LHCN-M2 (cell line): ENCODE data around the gene GTF2H4. TPM values are rescaled to one million over a fixed set of nuclear protein-coding genes. Genes with fewer than 3 reads are reported as not detected.
"Not testable (repeated sequence)": the region's sequence is repeated elsewhere in the genome, so short reads cannot be mapped to it uniquely, and the experiment has no call there.

Source experiments
- DNase-seq: peaks from one replicate; pipeline ENCODE4 v3.0.0-alpha.2; 2012; ENCODE audit warnings: low read depth
- total RNA-seq: library from RNA; depleted of rRNA; stranded (reverse); fragments of >200 nt; gene quantifications from 2 replicates; pipeline ENCODE4 v1.2.3, GENCODE V29; 2014

Gene GTF2H4
- total RNA-seq, 1 experiment from 2014 or later: 16.2 TPM

DNA sequence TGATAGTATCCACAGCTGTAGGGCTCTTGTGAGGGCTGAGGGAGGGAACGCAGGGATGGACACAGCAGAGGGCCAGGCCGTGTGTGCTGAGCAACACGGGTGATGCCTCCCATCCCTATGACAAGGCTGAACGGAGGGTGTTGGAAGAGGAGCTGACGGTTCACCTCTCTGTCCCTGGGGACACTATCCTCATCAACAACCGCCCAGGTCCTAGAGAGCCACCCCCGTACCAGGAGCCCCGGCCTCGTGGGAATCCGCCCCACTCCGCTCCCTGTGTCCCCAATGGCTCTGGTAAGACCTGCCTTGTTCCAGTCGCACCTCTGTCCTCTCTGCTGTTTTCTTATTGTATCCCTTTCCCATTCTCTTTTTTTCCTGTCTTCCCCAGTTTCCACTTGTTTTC lies 13.6 kb upstream of the GTF2H4 start:
- no peak for DNase-seq

DNA sequence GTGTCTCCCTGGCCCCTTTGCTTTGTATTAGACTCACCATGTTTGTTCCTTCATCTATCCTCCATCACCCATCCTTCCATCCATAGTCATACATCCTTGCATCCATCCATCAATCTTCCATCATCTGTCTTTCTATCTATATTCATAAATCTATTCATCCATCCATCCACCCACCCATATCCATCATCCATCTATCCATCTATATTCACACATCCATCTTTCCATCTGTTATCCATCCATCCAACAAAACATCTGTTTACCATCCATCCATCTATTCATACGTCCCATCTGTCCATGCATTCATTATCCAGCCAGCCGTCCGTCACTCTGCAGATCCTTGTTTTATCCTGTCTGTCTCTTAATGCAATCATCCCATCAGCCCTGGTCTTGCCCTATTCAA lies 13.1 kb upstream of the GTF2H4 start:
- no peak for DNase-seq

DNA sequence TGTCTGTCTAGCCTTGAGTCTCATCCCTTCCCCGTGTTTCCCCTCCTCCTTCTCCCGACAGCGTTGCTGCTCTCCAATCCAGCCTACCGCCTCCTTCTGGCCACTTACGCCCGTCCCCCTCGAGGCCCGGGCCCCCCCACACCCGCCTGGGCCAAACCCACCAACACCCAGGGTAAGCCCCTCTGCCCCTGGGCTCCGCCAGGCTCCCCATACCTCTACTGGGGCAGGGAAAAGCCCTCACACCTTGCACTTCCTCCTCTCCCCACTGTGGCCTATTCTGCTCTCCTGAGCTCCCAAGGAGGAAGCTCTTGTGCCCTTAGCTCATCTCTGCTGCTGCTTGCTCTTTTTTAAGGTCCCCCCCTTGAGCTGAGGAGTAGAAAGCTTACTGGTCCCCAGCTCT lies 12.7 kb upstream of the GTF2H4 start:
- DNase-seq: no peak

DNA sequence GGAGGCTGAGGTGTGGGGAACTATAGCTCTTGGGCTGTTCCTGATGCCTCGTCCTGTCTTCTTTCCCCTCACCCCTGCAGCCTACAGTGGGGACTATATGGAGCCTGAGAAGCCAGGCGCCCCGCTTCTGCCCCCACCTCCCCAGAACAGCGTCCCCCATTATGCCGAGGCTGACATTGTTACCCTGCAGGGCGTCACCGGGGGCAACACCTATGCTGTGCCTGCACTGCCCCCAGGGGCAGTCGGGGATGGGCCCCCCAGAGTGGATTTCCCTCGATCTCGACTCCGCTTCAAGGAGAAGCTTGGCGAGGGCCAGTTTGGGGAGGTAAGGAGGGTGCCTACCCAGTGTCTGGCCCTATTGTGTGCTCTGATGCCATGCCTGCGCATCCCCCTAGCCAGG lies 11.5 kb upstream of the GTF2H4 start:
- DNase-seq: no peak

DNA sequence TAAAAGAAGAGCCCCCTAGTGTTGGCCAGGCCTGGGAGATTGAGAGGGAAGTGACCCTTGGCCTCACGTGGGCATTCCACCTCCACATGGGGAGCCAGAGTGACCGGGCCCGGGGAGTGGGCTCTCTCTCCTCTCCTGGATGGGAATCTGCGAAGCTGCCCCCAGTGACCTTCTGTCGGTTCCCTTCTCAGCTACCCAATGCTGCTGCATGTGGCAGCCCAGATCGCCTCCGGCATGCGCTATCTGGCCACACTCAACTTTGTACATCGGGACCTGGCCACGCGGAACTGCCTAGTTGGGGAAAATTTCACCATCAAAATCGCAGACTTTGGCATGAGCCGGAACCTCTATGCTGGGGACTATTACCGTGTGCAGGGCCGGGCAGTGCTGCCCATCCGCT lies 10.1 kb upstream of the GTF2H4 start:
- DNase-seq: no peak

DNA sequence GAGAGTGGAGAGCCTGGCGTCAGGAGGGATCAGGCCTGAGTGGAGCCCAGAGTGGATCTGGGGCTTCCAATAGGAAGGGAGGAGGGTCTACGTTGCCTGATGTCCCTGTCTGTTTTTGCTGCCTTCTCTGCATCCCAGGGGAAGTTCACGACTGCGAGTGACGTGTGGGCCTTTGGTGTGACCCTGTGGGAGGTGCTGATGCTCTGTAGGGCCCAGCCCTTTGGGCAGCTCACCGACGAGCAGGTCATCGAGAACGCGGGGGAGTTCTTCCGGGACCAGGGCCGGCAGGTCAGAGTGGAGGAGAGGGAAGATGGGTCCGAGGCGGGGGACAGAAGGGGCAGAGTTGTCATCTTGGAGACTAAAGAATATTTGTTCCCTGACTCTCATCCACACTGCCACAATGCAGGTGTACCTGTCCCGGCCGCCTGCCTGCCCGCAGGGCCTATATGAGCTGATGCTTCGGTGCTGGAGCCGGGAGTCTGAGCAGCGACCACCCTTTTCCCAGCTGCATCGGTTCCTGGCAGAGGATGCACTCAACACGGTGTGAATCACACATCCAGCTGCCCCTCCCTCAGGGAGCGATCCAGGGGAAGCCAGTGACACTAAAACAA lies 9.2 kb upstream of the GTF2H4 start:
- DNase-seq: no peak

DNA sequence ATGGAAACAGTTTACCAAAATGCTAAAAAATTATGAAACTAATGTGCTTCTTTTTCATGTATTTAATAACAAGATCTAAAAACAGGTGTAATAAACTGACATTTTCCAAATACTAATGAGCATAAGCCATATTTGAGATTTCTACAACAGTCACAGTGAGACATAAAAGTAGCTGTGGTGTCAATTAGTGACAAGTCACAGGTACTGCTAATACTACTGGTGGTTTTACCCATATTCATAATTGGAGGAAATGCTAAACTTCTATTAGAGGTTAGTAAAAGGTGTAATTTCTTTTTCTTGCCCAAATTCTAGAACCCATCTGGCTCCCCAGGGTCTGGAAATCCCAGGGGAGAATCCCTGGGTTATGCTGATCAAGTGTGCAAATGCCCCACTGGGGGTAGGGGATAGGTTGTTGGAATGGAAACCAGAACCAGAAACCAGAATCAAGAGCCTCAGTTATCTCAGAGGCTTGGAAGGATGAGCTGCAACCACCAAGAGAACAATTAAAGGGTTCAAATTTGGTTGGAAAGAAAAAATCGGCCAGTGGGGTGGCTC lies 7.1 kb upstream of the GTF2H4 start:
- no peak for DNase-seq

DNA sequence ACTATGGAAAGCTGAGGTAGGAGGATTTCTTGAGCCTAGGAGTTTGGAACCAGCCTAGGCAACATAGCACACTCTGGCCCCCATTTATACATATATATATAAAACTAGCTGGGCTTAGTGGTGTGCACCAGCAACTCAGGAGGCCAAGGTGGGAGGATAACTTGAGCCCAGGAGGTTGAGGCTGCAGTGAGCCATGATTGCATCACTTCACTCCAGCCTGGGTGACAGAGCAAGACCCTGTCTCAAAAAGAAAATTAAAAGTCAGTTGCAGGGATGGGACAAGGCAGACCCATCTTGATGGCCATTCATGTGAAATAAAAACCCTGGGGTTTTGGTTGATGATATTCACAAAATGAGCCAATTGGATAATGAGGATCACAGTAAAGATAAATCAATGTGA lies 6.6 kb upstream of the GTF2H4 start:
- DNase-seq: no peak

DNA sequence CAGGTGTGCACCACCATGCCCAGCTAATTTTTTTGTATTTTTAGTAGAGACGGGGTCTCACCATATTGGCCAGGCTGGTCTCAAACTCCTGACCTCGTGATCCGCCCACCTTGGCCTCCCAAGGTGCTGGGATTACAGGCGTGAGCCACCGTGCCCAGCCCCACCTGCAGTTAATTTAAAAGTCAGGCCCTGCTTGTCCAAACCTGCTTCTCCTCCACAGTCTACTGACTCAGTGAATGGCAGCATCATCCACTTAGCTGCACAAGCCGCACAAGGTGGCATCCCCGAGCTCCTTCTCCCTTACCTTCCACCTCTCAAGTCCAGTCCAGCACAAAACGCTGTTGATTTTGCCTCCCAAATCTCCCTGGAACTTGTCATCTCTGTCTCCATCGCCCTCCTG lies 5.8 kb upstream of the GTF2H4 start:
- DNase-seq: not testable (repeated sequence)

DNA sequence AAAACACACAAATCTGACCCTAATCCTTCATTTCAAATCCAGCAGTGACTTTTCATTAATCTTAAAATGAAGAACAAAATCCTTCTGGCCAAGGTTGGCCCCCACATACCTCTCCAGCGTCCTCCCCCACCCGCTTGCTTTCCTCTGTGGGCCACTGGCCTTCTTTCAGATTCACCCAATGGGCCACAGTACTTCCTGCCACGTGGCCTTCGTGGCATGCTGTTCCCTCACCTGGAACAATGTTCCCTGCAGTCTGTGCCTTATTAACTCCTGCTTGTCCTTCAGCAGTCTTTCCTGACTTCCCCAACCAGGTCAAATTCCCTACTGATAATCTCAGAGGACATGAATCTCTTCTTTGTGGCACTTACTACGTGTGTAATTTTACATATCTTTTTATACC lies 5.3 kb upstream of the GTF2H4 start:
- DNase-seq: no peak

DNA sequence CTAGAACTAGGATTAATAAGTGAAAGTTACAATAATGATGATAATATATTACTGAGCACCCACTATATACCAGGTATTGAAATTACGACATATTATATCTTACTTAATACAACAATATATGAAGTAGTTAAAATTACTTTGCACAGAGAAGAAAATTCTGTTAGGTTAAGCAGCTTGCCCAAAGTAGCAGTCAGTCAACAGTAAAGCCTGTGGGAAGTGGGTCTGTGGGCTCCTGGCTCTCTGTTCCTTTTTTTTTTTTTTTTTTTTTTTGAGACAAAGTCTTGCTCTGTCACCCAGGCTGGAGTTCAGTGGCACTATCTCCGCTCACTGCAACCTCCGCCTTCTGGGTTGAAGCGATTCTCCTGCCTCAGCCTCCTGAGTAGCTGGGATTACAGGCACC lies 4.8 kb upstream of the GTF2H4 start:
- DNase-seq: no peak

DNA sequence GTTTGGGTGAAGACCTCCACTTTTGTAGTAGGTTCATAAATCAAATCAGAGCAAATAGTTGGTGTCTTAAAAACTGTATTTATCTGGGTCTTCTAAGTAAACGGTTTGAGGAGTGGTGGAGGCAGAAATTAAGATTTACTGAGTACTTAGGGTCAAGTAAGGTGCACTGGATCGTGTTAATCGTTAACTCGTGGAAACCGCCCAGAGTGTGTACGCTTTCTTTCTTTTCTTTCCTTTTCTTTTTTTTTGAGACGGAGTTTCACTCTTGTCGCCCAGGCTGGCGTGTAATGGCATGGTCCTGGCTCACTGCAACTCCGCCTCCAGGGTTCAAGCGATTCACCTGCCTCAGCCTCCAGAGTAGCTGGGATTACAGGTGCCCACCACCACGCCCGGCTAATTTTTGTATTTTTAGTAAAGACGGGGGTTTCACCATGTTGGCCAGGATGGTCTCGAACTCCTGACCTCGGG lies 683 bp upstream of the GTF2H4 start:
- not testable (repeated sequence) for DNase-seq

DNA sequence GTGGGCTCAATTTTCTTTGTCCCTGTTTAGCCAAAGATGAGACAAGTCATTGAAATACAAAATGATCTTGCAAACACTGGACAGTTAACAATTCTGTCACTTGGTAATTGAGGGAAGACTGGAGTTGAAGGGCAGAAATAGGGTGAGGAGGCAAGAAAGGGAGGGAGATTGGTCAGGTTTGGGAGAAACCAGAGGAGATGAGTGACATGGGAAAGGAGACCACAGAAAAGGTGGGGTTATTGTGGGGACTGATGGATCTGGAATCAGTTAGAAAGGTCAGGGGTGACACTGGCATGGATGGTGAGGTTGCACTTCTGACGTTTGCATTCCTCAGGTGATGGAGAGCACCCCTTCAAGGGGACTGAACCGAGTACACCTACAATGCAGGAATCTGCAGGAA lies 693 bp downstream of the GTF2H4 start:
- no peak for DNase-seq

DNA sequence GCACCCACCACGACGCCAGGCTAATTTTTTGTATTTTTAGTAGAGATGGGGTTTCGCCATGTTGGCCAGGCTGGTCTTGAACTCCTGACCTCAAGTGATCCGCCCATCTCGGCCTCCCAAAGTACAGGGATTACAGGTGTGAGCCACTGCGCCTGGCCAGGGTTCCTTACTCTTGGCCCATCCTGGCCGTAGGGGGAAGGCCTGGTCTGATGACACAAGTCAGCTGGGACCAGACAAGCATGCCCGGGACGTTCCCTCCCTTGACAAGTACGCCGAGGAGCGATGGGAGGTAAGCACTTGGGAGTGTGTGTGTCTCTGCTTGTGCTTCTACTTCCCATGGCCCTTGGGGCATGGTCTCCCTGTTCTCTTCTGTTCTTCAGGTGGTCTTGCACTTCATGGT lies 2.5 kb downstream of the GTF2H4 start:
- not testable (repeated sequence) for DNase-seq

DNA sequence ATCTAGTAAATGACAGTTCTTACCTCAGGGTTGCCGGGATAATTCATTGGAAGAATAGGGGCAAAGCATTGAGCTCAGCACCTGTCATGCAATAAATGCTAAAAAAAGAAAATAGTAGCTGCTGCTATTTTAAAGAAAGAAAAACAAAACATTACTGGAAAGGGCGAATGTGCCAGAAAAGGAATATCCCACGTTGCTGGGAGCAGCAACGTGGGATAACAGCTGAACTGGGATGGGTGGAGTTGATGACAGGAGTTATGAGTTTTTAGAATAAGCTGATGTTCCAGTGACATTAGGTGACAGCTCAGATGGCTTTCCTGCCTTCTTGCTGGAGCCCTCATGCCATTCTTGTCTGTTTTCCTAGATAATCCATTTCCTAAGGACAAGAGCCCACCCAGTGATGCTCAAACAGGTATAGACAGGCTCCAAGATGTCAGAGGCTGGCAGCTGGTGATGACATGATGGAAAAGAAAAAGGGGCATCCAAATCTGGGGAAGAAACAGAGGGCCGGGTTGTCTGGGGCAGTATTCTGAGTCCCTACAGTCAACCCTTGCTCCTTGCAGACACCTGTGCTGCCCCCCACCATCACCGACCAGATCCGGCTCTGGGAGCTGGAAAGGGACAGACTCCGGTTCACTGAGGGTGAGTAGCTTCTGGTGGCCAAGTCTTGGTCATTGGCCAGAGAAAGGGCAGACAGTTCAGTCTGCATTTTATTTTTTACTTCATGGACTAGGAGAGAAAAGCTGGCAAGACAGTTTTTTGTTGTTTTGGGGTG lies 4.9 kb downstream of the GTF2H4 start:
- DNase-seq: peak; percentile 35

DNA sequence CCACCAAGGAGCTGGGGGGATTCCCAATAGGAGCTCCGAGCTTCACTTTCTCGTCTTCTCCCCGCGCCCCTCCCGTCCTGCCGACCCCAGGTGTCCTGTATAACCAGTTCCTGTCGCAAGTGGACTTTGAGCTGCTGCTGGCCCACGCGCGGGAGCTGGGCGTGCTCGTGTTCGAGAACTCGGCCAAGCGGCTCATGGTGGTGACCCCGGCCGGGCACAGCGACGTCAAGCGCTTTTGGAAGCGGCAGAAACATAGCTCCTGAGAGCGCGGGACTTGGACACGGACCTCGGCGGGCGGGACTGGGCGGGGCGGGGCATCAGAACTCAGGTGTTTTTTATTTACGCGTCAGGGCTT lies 5.7 kb downstream of the GTF2H4 start:
- no peak for DNase-seq

DNA sequence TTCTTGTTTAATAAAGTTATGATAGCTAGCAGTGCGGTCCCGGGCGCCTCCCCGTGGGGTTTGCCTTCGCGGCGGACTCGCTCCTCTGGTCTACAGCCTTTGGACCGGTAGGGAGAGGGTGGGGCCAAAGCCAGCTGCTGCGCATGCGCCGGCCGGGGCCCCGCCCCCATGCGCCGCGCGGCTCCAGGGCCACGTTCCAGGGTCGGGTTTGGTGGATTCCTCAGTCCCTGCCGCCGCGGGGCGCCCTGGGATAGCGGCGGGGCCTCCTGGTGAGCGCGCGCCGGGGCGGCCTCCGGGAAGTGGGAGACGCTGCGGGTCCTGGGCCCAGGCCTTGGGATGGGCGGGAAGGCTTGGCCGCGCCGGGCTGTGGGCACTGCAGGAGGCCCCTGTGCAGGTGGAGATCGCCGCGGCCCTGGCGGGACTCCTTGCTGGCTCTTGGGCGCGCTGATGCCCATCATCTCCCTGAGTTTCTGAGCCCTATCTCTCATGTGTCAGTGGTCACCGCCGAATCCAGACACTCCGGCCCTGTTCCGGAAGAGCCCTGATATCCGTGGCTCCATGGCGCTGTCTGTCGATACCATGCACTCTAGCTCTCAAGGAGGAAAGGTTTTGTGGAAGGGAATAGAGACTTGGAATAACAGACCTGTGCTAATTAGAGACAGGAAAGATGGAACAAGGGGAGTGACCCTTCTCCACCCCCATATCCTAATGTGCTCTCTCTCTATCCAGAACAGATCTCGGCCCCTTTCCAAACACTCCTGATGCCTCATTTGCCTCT lies 6.3 kb downstream of the GTF2H4 start, which contains the start of gene VARS2:
Gene VARS2, plus strand, starts transcription at position 163 of the 778 bp plus-strand sequence. Its CDS starts 599 bp downstream, at position 762.
- peak; percentile 89 for DNase-seq

DNA sequence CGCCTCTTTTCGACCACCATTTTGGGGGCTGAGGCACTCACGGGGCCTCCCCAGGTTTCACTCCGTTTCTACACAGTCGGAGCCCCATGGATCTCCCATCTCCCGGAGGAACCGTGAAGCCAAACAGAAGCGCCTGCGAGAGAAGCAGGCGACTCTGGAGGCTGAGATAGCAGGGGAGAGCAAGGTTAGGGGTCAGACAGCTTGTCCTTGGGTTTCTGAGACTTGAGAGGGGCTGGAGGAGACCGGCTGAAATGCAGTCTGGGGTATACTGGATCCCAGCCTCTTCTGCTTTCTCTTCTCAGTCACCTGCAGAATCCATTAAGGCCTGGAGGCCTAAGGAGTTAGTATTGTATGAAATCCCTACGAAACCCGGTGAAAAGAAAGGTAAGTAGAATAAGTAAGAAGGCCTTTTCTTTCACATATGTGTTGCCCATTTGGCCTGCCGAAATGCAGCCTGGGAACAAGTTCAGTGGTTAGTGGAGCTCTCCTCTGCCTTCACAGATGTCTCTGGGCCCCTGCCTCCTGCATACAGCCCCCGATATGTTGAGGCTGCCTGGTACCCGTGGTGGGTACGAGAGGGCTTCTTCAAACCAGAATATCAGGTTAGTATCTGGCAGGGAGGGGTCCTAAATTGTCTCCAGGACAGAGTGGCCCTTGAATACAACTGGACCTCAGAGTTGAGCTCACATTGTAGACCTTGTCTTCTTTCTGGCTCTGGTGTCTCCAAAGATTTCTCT lies 7.0 kb downstream of the GTF2H4 start:
- no peak for DNase-seq

DNA sequence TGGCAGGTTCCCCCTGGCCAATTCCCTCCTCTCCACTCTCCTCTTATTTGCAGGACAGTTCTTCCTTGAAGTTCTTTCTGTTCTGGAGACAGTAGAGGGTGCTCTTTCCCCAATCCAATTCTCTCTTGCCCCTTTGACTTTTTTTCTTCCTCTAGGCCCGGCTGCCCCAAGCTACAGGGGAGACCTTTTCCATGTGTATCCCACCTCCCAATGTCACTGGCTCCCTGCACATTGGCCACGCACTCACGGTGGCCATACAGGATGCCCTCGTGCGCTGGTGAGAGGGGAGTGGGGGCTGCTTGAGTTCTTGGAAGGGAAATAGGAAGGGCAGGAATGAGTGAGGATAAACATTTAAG lies 7.6 kb downstream of the GTF2H4 start:
- peak; percentile 66 for DNase-seq

DNA sequence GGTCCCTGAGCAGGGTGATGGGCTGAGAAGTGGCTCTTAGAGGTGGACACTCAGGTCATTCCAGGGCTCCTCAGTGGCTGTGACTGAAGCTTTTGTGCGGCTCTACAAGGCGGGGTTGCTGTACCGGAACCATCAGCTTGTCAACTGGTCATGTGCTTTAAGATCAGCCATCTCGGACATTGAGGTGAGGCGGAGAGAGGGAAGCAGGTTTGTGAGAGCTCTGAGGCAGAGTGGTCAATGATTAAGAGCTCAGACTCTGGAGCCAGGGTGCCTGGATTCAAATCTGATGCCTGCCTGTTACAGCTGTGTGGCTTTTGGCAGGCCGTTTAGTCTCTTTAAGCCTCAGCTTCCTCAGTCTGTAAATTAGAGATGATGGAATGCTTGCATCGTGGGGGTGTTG lies 9.0 kb downstream of the GTF2H4 start:
- DNase-seq: no peak

DNA sequence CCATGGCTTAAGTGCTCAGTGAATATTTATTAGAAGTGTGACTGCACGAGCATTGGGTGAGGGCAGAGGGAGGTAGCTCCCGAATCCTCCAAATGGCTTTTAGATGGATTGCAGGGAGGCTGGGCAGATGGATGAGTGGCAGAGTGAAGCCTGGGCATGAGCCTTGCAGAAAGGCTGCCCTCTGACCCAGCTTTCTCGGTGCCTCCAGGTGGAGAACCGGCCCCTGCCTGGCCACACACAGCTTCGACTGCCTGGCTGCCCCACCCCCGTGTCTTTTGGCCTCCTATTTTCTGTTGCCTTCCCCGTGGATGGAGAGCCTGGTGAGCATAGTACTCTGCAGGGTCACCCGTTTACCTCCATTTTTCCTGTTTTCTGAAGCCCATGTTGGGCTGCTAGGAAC lies 9.5 kb downstream of the GTF2H4 start:
- no peak for DNase-seq

DNA sequence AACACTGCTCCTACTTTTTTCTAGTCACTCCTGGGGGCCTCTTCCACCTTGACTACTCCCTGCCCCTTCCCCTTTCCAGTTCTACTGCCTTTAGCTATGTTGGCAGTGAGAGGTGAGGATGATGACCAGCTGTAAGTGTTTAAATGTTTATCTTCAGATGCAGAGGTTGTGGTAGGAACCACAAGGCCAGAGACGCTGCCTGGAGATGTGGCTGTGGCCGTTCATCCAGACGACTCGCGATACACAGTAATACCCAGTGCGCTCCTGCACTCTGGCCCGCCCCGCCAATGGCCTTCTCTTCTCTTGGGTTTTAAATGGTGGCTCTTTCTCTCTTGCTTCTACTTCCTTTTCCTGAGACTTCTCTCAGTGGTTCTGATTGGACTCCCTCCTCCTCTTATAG lies 10.7 kb downstream of the GTF2H4 start:
- DNase-seq: no peak
